HFFc6 (cell line): Measurements from ENCODE around the gene FAM53B. TPM values are rescaled to one million over a fixed set of nuclear protein-coding genes. Genes with fewer than 3 reads are reported as not detected.

ENCODE experiments used
- DNase-seq: peaks from one replicate; pipeline ENCODE4 v3.0.0-alpha.2; 2018
- H3K27ac Mint-ChIP-seq: 2 replicates; pipeline ENCODE4 v1.8.0; 2020; ENCODE audit warnings: mild to moderate bottlenecking, mixed read lengths
- H3K27me3 Mint-ChIP-seq: 2 replicates; pipeline ENCODE4 v1.8.0; 2021; ENCODE audit warnings: mild to moderate bottlenecking, moderate library complexity, mixed read lengths; ENCODE audit not compliant: insufficient read depth
- H3K36me3 Mint-ChIP-seq: 2 replicates; pipeline ENCODE4 v1.8.0; 2021; ENCODE audit warnings: low read depth, mixed read lengths
- H3K4me1 Mint-ChIP-seq: 2 replicates; pipeline ENCODE4 v1.8.0; 2020; ENCODE audit warnings: low read depth, mixed read lengths
- H3K4me3 Mint-ChIP-seq: 2 replicates; pipeline ENCODE4 v1.8.0; 2020; ENCODE audit warnings: mild to moderate bottlenecking, moderate library complexity, mixed read lengths
- H3K9me3 Mint-ChIP-seq: 2 replicates; pipeline ENCODE4 v1.8.0; 2020; ENCODE audit warnings: mild to moderate bottlenecking, mixed read lengths
- CTCF ChIP-seq: fragments of 200-600 bp; sonication (generic); IDR thresholded peaks from 2 replicates; pipeline ENCODE4 v1.5.0; 2021; ENCODE audit warnings: antibody characterized with exemption, mild to moderate bottlenecking
- total RNA-seq, 6 experiments: library from RNA; stranded (reverse); fragmentation: NEBNext Ultra II Directional; extraction: Animal tissue kit (Norgen Biotek cat#: 25700); gene quantifications; 2 replicates in 1 of 6; 3 replicates in 5 of 6; pipeline ENCODE4 v1.2.3, GENCODE V29; 2021

Gene FAM53B
- total RNA-seq, 6 experiments from 2014 or later, result 9.3 to 10.6 (median 10.4) TPM

GRCh38 chr10:124632566-124632965 lies 111.6 kb downstream of the FAM53B start:
- no peak for DNase-seq
- H3K27ac Mint-ChIP-seq, result no peak overlapping the region
- no peak overlapping the region for H3K4me3 Mint-ChIP-seq

DNA sequence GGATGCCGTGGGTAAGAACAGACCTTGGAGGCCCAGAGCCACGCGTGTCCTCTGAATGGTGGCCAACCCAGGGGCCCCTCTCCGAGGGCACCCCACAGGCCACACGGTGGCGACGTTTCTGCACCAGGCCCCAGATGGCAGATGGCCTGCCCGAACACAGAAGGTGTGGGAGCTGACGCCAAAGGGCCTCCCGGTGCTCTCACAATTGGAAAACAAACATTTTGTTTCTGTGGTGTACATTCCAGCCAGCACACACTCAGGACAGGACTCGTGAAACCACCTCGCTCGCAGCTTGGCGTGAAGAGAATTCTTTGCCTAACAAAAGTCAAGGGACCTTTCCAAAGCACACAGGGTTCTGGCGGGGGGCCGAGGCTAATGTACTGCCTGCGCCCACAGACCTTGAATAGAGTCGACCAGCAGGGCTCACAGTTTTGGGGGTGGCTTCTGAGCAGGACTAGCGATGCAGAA lies 112.1 kb downstream of the FAM53B start:
- H3K36me3 Mint-ChIP-seq, result no peaks in the 10 kb centered on the region
- no peaks in the 10 kb centered on the region for H3K4me1 Mint-ChIP-seq
- no peaks in the 10 kb centered on the region for H3K9me3 Mint-ChIP-seq
- no peak overlapping the region for H3K27ac Mint-ChIP-seq
- no peak overlapping the region for H3K4me3 Mint-ChIP-seq
- no peaks in the 10 kb centered on the region for H3K27me3 Mint-ChIP-seq
- TF ChIP-seq CTCF, result peak; percentile 44
- DNase-seq, result no peak

More at GRCh38 chr10:124632566-124632965, 111.6 kb downstream of the FAM53B start:
- Mint-ChIP-seq H3K9me3 (no peaks in the 10 kb centered on the region), H3K27me3 (no peaks in the 10 kb centered on the region), H3K4me1 (no peaks in the 10 kb centered on the region), H3K36me3 (no peaks in the 10 kb centered on the region)
- TF ChIP-seq CTCF, result no peak

- Mint-ChIP-seq H3K4me3 (no peak overlapping the region), H3K36me3 (no peaks in the 10 kb centered on the region), H3K4me1 (no peaks in the 10 kb centered on the region), H3K9me3 (no peaks in the 10 kb centered on the region), H3K27me3 (no peaks in the 10 kb centered on the region), H3K27ac (no peak overlapping the region)
- TF ChIP-seq CTCF, result no peak
- DNase-seq, result no peak
These were observed 113.6 kb downstream of the FAM53B start for GRCh38 chr10:124630551-124630950.

DNA sequence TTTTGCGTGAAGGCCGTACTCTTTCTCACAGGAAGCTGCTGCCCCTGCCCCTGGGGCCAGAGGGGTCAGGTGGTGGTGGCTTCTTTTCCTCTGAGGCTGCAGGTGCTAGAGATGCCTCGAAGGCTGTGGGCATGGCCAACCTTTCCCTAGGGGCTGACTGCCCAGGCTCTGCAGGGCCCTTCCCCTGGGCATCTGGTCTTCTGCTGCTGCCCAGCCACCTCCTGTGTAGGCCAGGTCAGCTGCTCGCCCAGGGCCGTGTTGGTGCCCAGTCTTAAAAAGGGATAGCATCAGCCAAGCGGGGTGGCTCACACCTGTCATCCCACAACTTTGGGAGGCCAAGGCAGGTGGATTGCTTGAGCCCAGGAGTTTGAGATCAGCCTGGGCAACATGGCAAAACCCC lies 114.3 kb downstream of the FAM53B start:
- Mint-ChIP-seq H3K27me3 (no peaks in the 10 kb centered on the region), H3K4me1 (no peaks in the 10 kb centered on the region), H3K27ac (no peak overlapping the region), H3K4me3 (no peak overlapping the region), H3K36me3 (no peaks in the 10 kb centered on the region), H3K9me3 (no peaks in the 10 kb centered on the region)
- no peak for DNase-seq
- no peak for TF ChIP-seq CTCF

- Mint-ChIP-seq H3K4me3 (no peak overlapping the region), H3K4me1 (no peaks in the 10 kb centered on the region), H3K9me3 (no peaks in the 10 kb centered on the region), H3K27me3 (no peaks in the 10 kb centered on the region), H3K36me3 (no peaks in the 10 kb centered on the region), H3K27ac (no peak overlapping the region)
- DNase-seq, result no peak
- no peak for TF ChIP-seq CTCF
These were observed 114.8 kb downstream of the FAM53B start for GRCh38 chr10:124629415-124629814.

GRCh38 chr10:124628676-124629021 lies 115.5 kb downstream of the FAM53B start:
- 0 out of 2 replicates have a peak, but pooled peaks cover 3% of the 10 kb centered on the region for H3K27me3 Mint-ChIP-seq
- H3K27ac Mint-ChIP-seq, result no peak overlapping the region
- TF ChIP-seq CTCF, result no peak
- H3K36me3 Mint-ChIP-seq, result no peaks in the 10 kb centered on the region
- DNase-seq, result no peak
- no peaks in the 10 kb centered on the region for H3K9me3 Mint-ChIP-seq
- H3K4me3 Mint-ChIP-seq, result no peak overlapping the region
- no peaks in the 10 kb centered on the region for H3K4me1 Mint-ChIP-seq
